ENCODE results near the gene SAMD11. TPM values are rescaled to one million over a fixed set of nuclear protein-coding genes. Genes with fewer than 3 reads are reported as not detected.

The SAMD11 gene
- total RNA-seq, 4 donors from 2014 or later, result not detected

GRCh38 chr1:905071-905749 lies 18.5 kb upstream of the SAMD11 start:
- TF ChIP-seq CTCF (IDR thresholded peaks at IDR 0.05; ENCODE audit: low read depth), result no peak

- TF ChIP-seq CTCF (IDR thresholded peaks at IDR 0.05; ENCODE audit: low read depth), result no peak
Measured at GRCh38 chr1:905811-906599, 17.7 kb upstream of the SAMD11 start.

GRCh38 chr1:906600-907420 lies 16.9 kb upstream of the SAMD11 start:
- no peak for TF ChIP-seq CTCF (IDR thresholded peaks at IDR 0.05; ENCODE audit: low read depth)

GRCh38 chr1:907611-908451 lies 15.9 kb upstream of the SAMD11 start:
- TF ChIP-seq CTCF (IDR thresholded peaks at IDR 0.05; ENCODE audit: low read depth), result no peak

- TF ChIP-seq CTCF (IDR thresholded peaks at IDR 0.05; ENCODE audit: low read depth), result no peak
Measured at GRCh38 chr1:908661-909060, 15.1 kb upstream of the SAMD11 start.

GRCh38 chr1:909861-910310 lies 13.8 kb upstream of the SAMD11 start:
- TF ChIP-seq CTCF (IDR thresholded peaks at IDR 0.05; ENCODE audit: low read depth), result no peak

Measured in subcutaneous adipose tissue (tissue), 4 donors.